RWPE2 (cell line): ENCODE data around the gene PLPPR1.

ENCODE experiments used
- ATAC-seq: fragments of 200-7000 bp; cut with Tn5 transposase; 3 replicates; pipeline ENCODE4 v1.9.1; 2021; ENCODE audit warnings: low read depth
- DNase-seq: peaks from one replicate; pipeline ENCODE4 v3.0.0-alpha.2; 2020; ENCODE audit warnings: low spot score
- H3K27ac ChIP-seq: fragments of 450-650 bp; 2 replicates; pipeline ENCODE4 v1.5.1; 2017; ENCODE audit warnings: mild to moderate bottlenecking; ENCODE audit not compliant: poor library complexity, severe bottlenecking
- H3K27me3 ChIP-seq: fragments of 250-450 bp; sonication (Bioruptor Pico); 2 replicates; pipeline ENCODE4 v1.5.1; 2021; ENCODE audit warnings: mild to moderate bottlenecking, moderate library complexity; ENCODE audit not compliant: insufficient read depth, poor library complexity, severe bottlenecking
- H3K36me3 ChIP-seq: fragments of 250-450 bp; sonication (Bioruptor Pico); 2 replicates; pipeline ENCODE4 v1.5.1; 2020; ENCODE audit warnings: low read depth, mild to moderate bottlenecking, moderate library complexity
- H3K4me1 ChIP-seq: fragments of 250-450 bp; sonication (Bioruptor Pico); 2 replicates; pipeline ENCODE4 v1.5.1; 2021; ENCODE audit warnings: mild to moderate bottlenecking, moderate library complexity; ENCODE audit not compliant: insufficient read depth, poor library complexity, severe bottlenecking
- H3K4me3 ChIP-seq: fragments of 250-450 bp; sonication (Bioruptor Pico); 2 replicates; pipeline ENCODE4 v1.5.1; 2021; ENCODE audit warnings: mild to moderate bottlenecking, moderate library complexity; ENCODE audit not compliant: severe bottlenecking
- H3K9me3 ChIP-seq: fragments of 250-450 bp; sonication (Bioruptor Pico); 2 replicates; pipeline ENCODE4 v1.5.1; 2021; ENCODE audit warnings: mild to moderate bottlenecking, moderate library complexity; ENCODE audit not compliant: severe bottlenecking
- TF ChIP-seq, protein P1 (sequence below): fragments of 450-650 bp; IDR thresholded peaks from one replicate; pipeline ENCODE4 v1.5.1; 2017; ENCODE audit warnings: mild to moderate bottlenecking, moderate library complexity; ENCODE audit not compliant: poor library complexity, severe bottlenecking

PLPPR1 gene

DNA sequence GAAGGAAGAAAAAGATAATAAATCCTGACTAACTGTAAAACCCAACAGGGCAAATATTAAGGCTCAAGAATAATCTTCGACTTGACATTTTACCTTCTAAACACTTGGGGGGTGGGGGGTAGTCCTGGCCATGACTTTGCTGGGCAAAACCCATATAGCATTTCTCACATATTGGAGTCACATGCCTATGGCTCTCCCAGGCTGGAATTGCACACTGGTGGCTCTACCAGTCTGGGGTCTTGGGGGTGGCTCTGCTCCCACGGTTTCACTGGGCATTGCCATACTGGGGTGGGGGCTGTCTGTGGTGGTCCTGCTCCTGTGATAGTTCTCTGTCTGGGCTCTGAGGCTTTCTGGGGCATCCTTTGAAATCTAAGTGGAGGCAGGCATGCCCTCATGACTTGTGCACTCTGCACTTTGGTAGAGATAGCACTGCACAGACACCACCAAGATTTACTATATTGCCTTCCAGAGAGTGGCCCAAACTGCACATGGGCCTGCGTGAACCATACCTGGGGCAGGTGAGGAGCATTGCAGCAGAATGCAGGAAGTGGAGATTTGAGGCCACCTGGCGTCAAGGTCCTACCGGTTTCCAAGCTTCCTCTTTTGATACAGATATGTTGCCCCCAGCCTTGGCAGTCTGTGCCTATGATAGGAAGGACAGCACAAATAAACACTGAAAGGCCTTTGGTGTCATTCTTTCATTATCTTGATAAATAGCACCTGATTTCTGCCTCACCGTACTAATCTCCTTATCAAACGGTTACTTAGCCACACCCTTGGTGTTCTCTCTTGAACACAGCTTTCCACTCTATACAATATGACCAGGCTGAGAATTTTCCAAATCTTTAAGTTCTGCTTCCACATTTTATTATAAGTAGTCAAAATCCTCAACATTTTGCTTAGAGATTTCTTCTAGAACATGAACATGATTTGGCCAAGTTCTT is 326.5 kb downstream of the PLPPR1 start:
- no peaks in the 10 kb centered on the region for H3K4me1 ChIP-seq
- no peak overlapping the region for H3K4me3 ChIP-seq
- H3K27me3 ChIP-seq = no peaks in the 10 kb centered on the region
- H3K9me3 ChIP-seq = no peaks in the 10 kb centered on the region
- ATAC-seq (no peak), DNase-seq (no peak)
- H3K36me3 ChIP-seq = no peaks in the 10 kb centered on the region
- TF ChIP-seq, protein P1, sequence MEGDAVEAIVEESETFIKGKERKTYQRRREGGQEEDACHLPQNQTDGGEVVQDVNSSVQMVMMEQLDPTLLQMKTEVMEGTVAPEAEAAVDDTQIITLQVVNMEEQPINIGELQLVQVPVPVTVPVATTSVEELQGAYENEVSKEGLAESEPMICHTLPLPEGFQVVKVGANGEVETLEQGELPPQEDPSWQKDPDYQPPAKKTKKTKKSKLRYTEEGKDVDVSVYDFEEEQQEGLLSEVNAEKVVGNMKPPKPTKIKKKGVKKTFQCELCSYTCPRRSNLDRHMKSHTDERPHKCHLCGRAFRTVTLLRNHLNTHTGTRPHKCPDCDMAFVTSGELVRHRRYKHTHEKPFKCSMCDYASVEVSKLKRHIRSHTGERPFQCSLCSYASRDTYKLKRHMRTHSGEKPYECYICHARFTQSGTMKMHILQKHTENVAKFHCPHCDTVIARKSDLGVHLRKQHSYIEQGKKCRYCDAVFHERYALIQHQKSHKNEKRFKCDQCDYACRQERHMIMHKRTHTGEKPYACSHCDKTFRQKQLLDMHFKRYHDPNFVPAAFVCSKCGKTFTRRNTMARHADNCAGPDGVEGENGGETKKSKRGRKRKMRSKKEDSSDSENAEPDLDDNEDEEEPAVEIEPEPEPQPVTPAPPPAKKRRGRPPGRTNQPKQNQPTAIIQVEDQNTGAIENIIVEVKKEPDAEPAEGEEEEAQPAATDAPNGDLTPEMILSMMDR = no peak
- H3K27ac ChIP-seq = no peak overlapping the region

DNA sequence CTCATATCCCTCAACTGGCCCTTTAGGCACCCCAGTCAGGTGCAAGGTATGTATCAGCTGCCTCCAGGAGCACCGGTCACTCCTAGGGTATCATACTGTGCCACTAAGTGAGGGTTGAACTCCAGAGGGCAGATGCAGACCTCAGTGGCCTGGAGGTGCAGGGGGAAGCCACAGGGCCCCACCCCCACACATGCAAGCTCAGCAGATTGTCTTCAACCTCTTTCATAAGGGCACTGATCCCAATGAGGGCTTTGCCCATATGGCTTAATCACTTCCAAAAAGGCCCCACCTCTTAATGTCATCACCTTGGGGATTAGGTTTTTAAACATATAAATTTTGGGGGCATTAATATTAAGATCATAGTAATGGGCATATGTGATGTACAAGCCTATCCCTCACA is 328.1 kb downstream of the PLPPR1 start:
- Histone ChIP-seq H3K36me3 (no peaks in the 10 kb centered on the region), H3K9me3 (no peaks in the 10 kb centered on the region), H3K27me3 (no peaks in the 10 kb centered on the region), H3K27ac (no peak overlapping the region), H3K4me3 (no peak overlapping the region), H3K4me1 (no peaks in the 10 kb centered on the region)
- DNase-seq (no peak), ATAC-seq (no peak)
- TF ChIP-seq, protein P1 = no peak

DNA sequence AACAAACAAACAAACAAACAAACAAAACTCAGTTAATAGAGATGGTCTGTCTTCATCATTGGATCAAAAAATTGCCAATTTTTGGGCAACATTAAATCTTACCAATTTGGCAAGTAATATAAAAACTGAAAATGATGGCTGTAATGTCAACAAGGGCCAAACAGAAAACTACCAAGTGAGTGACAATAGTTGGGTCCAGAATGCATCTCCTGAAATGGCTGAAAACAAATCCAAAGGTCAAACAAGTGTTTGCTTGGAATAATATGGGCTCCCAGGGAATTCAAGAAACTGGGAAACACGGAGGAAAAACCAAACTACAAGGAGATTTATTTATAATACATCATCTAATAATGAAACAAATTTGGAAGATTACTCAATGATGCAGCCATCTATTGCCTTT is 331.2 kb downstream of the PLPPR1 start:
- Histone ChIP-seq H3K36me3 (no peaks in the 10 kb centered on the region), H3K27me3 (no peaks in the 10 kb centered on the region), H3K4me3 (no peak overlapping the region), H3K4me1 (no peaks in the 10 kb centered on the region), H3K9me3 (no peaks in the 10 kb centered on the region), H3K27ac (no peak overlapping the region)
- DNase-seq (no peak), ATAC-seq (no peak)
- TF ChIP-seq, protein P1 = no peak

DNA sequence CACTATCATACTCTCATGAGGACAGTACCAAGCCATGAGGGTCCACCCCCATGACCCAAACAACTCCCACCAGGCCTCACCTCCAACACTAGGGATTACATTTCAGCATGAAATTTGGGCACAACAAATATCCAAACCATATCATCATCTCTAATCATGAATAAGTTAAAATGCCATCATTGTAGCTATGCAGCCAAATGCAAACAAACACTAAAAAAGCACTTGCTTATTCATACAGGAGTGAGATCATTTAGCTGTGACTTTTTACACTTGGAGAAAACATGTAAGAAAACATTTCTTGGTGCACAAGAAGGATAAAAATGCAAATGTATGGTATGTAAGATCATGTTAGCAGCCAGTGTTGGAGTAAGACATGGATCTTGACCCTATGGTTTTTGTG is 332.1 kb downstream of the PLPPR1 start:
- H3K27me3 ChIP-seq = no peaks in the 10 kb centered on the region
- no peak for DNase-seq
- H3K27ac ChIP-seq = no peak overlapping the region
- no peak for ATAC-seq
- H3K4me1 ChIP-seq = no peaks in the 10 kb centered on the region
- no peaks in the 10 kb centered on the region for H3K9me3 ChIP-seq
- H3K4me3 ChIP-seq = no peak overlapping the region
- no peaks in the 10 kb centered on the region for H3K36me3 ChIP-seq
- TF ChIP-seq, protein P1 = no peak

DNA sequence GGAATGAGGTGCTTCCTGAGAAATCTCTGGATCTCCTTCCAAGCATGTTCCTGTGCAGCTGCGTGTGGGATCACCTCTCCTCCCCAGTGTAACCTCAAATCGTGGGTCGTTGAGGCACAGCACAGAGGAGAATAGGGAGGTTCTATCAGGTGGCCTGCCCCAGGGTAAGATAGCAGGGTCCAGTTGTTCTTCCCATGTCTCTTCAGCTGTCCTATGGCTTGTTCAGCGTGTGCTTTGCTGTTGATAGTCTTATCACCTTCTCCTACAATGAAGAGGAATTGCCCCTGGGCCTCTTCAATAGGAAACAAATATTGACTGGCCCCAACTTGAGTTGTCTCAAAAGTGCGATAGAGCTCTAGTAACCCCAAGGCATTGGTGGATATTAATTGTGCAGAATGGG is 333.9 kb downstream of the PLPPR1 start:
- Histone ChIP-seq H3K36me3 (no peaks in the 10 kb centered on the region), H3K9me3 (no peaks in the 10 kb centered on the region), H3K27me3 (no peaks in the 10 kb centered on the region), H3K27ac (no peak overlapping the region), H3K4me3 (no peak overlapping the region), H3K4me1 (no peaks in the 10 kb centered on the region)
- no peak for DNase-seq
- TF ChIP-seq, protein P1 = no peak
- ATAC-seq = no peak
